Motor neuron (in vitro differentiated cells): Measurements from ENCODE around the gene ZDHHC14. TPM values are rescaled to one million over a fixed set of nuclear protein-coding genes. Genes with fewer than 3 reads are reported as not detected.

Experiments used
- ATAC-seq, 8 experiments: fragments of 200-7000 bp; cut with Tn5 transposase; replicated peaks in 6 of 8; 2 replicates each; pipeline ENCODE4 v1.8.0; 2021; ENCODE audit warnings: mild to moderate bottlenecking in 8 of 8, moderate library complexity in 8 of 8
- H3K27ac ChIP-seq, 2 donors: fragments of 250-450 bp; sonication (Bioruptor Pico); 2 replicates each; pipeline ENCODE4 v1.9.0; 2021; ENCODE audit warnings: antibody characterized with exemption in 2 of 2, mild to moderate bottlenecking in 2 of 2, moderate library complexity in 1 of 2
- H3K4me1 ChIP-seq, 2 donors: fragments of 250-450 bp; sonication (Bioruptor Pico); replicated peaks in 1 of 2; 2 replicates each; pipeline ENCODE4 v1.6.1; 2021; ENCODE audit warnings: antibody characterized with exemption in 2 of 2, mild to moderate bottlenecking in 2 of 2, moderate library complexity in 1 of 2
- H3K4me3 ChIP-seq, 5 donors: fragments of 250-450 bp; sonication (Bioruptor Pico); 2 replicates each; pipeline ENCODE4 v1.9.0; 2021; ENCODE audit warnings: antibody characterized with exemption in 5 of 5, mild to moderate bottlenecking in 5 of 5, moderate library complexity in 4 of 5
- WGBS, 10 experiments: fragments of 450-650 bp; shearing (Covaris generic); methylation state at CpG; one replicate each; pipeline ENCODE4 v1.0.0; 2022; 5-methylcytosine and 5-hydroxymethylcytosine counted together
- in situ Hi-C, 9 experiments: fragments of 400-800 bp; cut with MboI; loops; one replicate each; pipeline ENCODE4 v1.15.0; 2021; ENCODE audit warnings: low sequenced_read_pairs in 9 of 9, low pct_unique_long_range_greater_than_20kb in 2 of 9; ENCODE audit not compliant: unreplicated experiment in 9 of 9
- total RNA-seq, 8 experiments: library from RNA; unstranded; fragments of 300-600 nt; gene quantifications; 2 replicates each; pipeline versions ENCODE4 v1.2.3 to v1.2.4, GENCODE V29; 2022

Gene ZDHHC14
- total RNA-seq, 8 experiments from 2014 or later = 2.9 to 22.7 (median 3.7) TPM

DNA sequence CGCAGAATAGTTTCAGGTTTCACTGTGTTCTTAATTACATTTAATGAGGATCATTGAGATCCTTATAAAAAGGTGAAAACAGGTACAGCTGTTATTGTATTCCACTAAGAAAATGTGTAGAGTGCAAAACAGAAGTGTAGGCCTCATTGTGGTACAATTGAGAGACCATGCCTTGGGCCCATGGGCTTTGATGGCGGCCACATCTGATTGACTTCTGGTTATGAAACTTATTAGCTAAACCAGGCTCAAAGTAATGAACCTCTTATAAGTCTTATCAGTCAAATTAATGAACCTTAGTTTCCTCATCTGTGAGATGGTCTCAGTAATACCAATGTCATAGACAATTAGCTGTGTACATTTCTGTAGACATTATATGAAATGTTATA is 148.7 kb downstream of the ZDHHC14 start:
- in situ Hi-C loops = no loop called here
- Histone ChIP-seq H3K4me3 (no peak overlapping the region), H3K27ac (no peak overlapping the region), H3K4me1 (peaks cover 8 to 12% of the 10 kb centered on the region in 2 donors)
- 87 to 100% (median 100%) methylated on average over 1 to 2 of the region's 2 CpGs; no CpG with 5 or more reads in 4 of the 10 experiments for WGBS, 10 experiments
- no peak for ATAC-seq

DNA sequence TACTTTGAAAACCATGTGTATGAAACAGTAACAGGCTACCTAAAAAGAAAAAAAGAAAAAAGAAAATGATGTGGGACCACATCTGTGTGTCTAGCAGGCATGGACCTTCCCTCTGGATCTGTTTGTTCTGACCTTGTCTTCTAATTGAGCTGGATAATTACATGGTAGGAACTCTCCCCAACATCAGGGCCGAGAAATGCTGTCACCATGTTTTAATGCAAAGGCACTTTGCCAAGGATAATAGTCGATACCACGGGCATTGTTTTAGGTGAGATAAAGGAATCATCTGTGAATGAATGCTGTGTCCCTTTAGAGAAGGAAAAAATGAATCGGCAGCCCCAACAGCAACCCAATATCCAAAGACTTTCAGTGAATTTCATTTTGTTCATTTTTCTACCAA is 149.1 kb downstream of the ZDHHC14 start:
- peaks cover 12 to 13% of the 10 kb centered on the region in 2 donors for H3K4me1 ChIP-seq
- H3K27ac ChIP-seq = no peak overlapping the region
- ATAC-seq = no peak
- no peak overlapping the region for H3K4me3 ChIP-seq
- WGBS, 10 experiments = 44 to 100% (median 90%) methylated on average over 2 to 4 of the region's 4 CpGs; no CpG with 5 or more reads in 1 of the 10 experiments
- in situ Hi-C loops = no loop called here

DNA sequence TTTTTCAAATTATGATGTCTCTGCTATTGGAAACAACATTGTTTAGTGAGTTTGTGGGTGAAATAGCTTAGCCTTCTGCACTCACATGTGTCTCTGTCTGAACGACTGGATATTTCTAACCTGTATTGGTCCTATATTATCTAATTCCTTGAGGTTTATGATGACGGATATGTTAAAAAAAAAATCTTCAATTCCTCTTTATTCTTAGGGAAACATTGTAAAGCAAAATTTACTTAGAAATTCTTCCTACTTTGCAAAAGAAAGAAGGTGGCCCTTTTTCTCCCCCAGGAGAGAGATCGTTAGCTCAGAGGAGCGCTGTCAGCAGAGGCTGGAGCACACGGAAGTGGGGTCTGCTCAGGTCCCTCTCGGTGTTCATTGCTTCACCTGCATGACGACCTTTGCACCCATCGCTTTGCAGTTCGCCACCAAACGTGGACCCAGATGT is 149.8 kb downstream of the ZDHHC14 start:
- H3K4me3 ChIP-seq = no peak overlapping the region
- no peak overlapping the region for H3K27ac ChIP-seq
- peaks cover 18 to 19% of the 10 kb centered on the region in 2 donors for H3K4me1 ChIP-seq
- no peak for ATAC-seq
- WGBS, 10 experiments = 69 to 100% (median 78%) methylated on average over 2 to 10 of the region's 10 CpGs; no CpG with 5 or more reads in 1 of the 10 experiments
- in situ Hi-C loops = no loop called here

DNA sequence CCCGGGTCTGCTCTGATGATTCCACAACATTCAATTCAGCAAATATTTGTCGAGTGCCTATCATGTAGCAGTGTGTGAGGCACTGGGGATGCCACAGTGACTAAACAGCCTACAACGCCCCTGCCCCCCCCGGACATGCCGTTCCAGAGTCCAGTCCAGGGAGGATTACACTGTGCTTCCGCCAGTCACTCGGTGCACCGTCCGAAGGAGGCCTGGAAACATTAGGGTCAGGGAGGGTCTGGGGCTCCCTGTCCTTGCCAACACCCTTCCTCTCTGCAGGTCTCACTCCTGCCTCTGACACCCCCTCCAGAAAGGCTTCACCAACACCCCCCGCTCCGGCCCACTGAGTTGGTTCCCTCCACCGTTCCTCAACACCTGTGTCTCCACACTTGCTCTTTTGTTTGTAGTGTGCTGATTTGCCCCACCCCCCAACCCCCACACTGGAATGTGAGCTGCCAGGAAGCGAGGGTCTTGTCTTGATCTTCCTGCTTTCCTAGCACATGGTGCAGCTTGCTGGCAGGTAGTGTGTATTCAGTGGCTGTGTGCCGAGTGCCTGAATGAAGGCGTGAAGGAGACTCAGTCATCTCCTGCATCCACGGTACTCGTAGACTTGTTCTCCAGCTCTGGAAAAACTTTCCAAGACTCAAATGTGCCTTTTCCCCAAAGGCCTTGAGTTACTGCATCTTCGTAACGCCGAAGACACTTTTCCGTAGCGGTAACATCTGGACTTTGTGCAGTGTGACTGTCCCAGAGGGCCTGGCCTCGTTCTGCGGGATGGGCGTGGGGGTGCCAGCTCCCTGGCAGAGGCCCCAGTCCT is 150.4 kb downstream of the ZDHHC14 start:
- no peak overlapping the region for H3K4me3 ChIP-seq
- H3K4me1 ChIP-seq = peaks cover 18 to 19% of the 10 kb centered on the region in 2 donors
- WGBS, 10 experiments = 85 to 100% (median 94%) methylated on average over 1 to 9 of the region's 25 CpGs; no CpG with 5 or more reads in 3 of the 10 experiments
- no peak overlapping the region for H3K27ac ChIP-seq
- in situ Hi-C loops = no loop called here
- ATAC-seq = no peak

DNA sequence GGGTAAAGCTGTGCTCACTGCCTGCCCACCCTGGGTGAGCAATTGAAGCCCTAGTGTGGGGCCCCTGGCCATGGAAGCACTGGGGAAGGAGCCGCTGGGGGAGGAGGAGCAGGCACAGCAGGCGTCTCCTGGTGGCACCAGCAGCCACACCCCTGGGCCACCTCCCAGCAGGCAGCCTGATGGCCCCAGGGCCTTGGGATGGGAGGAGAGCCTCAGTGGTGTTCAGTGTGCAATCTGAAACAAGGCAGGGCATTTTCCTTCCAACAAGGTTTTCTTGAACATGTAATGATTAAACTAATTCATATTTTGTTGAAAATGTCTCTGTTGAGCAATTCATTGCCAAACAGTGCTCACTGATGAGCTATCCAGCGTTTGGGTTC is 151.0 kb downstream of the ZDHHC14 start:
- Histone ChIP-seq H3K4me3 (no peak overlapping the region), H3K4me1 (peaks cover 18 to 19% of the 10 kb centered on the region in 2 donors), H3K27ac (no peak overlapping the region)
- in situ Hi-C loops = no loop called here
- ATAC-seq = no peak
- WGBS, 10 experiments = 60 to 100% (median 86%) methylated on average over 1 to 2 of the region's 3 CpGs; no CpG with 5 or more reads in 5 of the 10 experiments

DNA sequence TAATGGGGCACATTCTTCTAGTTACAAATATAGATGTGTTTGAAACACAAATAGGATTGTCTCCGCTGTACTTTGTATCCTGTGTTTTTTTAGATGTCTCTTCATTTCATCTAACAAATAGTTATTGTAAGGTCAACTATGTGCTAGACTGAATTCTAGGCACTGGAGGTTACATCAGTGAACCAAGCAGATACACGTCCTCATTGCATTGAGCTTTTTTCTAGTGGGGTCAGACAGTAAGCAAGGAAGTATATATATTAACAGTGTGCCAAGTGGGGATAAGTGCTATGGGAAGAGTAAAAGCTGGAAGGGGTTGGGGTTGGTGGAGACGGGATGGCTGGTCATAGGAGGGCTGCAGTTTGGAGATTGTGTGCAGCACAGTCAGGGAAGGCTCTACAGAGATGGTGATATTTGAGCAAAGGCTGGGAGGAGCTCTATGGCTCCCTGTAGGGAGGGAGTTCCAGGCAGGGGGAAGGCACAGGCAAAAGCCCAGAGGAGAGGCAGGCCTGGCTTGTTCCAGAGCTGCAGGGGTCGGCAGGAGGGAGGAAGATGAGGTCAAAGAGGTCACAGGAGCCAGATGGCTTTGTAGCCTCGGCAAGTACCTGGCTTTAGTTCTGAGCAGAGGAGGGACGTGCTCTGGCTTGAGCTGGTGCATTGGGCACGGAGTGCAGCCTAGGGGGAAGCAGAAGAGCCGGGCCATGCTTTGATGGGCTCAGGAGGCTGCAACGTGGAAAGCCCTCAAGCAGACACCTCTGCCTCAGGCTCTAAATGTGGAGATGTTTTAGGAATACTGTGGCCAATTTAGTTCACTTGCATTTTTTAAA is 152.3 kb downstream of the ZDHHC14 start:
- WGBS, 10 experiments = 48 to 78% (median 56%) methylated on average over 1 to 9 of the region's 9 CpGs
- peak overlapping the region in 1 of 2 donors; percentile 21 for H3K27ac ChIP-seq
- no peak overlapping the region for H3K4me3 ChIP-seq
- peaks cover 18 to 19% of the 10 kb centered on the region in 2 donors for H3K4me1 ChIP-seq
- in situ Hi-C loops = no loop called here
- peak in 4 of 8 experiments; percentile 14 to 54 (median 42) for ATAC-seq

DNA sequence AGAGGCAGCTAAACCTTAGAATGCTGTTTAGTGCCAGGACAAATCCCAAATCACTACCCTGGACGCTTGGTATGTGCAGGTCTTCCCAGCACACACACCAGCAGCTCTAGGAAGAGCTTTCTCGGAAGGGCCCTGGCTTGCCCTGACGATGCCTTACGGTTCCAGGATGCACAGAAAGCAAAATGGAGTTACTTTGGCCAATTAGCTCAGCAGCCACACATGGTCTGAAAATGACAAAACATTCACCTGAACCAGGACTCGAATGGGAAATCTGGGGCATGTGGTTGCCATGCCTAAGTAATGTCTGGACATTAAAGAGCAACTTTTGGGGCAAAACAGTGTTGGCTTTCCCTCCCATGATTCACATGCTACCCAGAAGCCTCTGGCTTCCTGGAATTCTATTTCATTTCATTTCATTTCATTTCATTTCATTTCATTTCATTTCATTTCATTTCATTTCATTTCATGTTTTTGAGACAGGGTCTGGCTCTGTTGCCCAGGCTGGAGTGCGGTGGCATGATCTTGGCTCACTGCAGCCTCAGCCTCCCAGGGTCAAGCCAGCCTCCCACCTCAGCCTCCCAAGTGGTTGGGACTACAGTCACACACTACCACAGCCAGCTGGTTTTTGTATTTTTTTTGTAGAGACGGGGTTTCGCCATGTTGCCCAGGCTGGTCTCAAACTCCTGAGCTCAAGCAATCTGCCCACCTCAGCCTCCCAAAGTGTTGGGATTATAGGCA is 153.3 kb downstream of the ZDHHC14 start:
- WGBS, 10 experiments = 78 to 100% (median 94%) methylated on average over 1 to 7 of the region's 8 CpGs; no CpG with 5 or more reads in 1 of the 10 experiments
- Histone ChIP-seq H3K4me1 (peaks cover 16 to 18% of the 10 kb centered on the region in 2 donors), H3K4me3 (no peak overlapping the region), H3K27ac (no peak overlapping the region)
- in situ Hi-C loops = no loop called here
- no peak for ATAC-seq

DNA sequence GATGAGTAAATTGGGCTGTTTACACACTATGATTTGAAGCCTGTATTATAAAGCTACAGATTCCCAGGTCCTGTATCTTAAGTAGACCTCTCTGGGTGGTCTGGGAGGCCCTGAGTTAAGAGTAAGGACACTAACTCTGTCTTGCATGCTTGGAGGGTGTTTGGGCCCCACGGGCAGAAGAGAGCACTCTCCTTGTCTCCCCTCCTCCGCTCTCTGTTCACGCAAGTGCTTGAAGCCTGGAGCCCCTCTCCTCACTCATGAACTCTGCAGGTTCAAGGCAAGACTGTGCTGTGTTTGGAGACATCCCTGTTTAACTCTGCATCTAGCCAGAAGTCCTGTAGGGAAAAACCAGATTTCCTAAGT is 154.0 kb downstream of the ZDHHC14 start:
- peaks cover 12 to 15% of the 10 kb centered on the region in 2 donors for H3K4me1 ChIP-seq
- WGBS, 10 experiments = 59 to 93% methylated on average over 2 to 3 of the region's 3 CpGs; no CpG with 5 or more reads in 8 of the 10 experiments
- no peak overlapping the region for H3K27ac ChIP-seq
- H3K4me3 ChIP-seq = no peak overlapping the region
- peak in 4 of 8 experiments; percentile 18 to 31 (median 22) for ATAC-seq
- in situ Hi-C loops = no loop called here

DNA sequence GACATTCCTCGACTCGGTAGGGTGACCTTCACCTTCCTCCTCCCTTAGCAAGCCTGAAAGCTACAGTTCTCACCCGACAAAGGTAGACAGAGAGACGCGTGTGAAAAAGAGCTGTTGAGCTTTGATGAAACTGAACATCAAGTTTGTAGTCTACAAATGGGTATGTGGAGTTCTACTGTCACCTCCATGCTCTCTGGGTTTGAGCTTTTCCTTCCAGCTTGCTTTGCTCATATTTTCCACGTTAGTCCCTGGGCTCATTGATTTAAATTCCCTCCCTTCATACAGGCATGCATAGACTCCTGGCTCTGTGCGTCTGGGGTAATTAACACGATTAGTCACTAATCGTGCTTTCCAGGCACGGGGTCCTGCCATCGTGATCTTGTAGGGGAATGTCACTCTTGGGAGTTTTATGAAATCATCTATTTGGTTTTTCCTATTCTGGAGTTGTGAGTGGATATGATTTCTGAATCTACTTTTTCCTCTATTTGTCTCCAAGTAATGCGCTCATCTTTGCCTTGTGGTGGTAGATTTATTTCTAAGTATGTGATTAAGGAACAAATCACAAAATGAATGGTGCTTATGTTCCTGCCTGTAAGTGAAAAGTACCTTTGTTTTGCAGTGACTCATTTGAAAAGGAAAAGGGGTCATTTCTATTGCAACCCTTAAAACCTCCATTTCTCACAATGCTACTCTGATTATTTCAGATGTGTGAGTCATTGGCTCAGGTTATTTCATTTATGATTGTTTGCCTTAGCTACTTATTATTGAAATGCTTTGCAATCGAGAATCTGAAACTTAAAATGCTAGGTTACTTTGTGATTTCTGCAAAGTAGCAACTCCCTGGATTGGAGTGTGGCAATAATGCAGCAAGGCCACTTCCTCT is 154.6 kb downstream of the ZDHHC14 start:
- Histone ChIP-seq H3K4me1 (peaks cover 15% of the 10 kb centered on the region in 2 donors), H3K27ac (no peak overlapping the region), H3K4me3 (no peak overlapping the region)
- ATAC-seq = peak in 7 of 8 experiments; percentile 58 to 87 (median 83)
- 9 to 80% (median 39%) methylated on average over 3 to 11 of the region's 13 CpGs; no CpG with 5 or more reads in 1 of the 10 experiments for WGBS, 10 experiments
- in situ Hi-C loops = no loop called here

DNA sequence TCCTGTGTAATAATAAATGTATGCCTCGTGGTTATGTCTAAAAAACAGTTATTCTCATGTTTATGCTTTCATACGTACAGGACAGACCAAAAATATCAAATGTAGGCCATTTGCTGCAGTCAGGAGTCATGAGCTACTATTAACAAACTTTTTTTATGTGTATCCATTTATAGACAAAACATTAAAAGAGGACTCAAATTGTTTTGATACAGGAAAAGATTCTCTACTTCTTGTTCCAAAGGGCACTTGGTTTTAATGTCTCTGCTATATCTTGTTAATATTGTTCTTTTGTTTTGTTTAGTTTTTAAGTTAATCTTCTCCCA is 155.2 kb downstream of the ZDHHC14 start:
- ATAC-seq = no peak
- in situ Hi-C loops = no loop called here
- H3K27ac ChIP-seq = no peak overlapping the region
- peaks cover 15% of the 10 kb centered on the region in 2 donors for H3K4me1 ChIP-seq
- WGBS, 10 experiments = 0 to 89% (median 34%) methylated on average over 2 of the region's 2 CpGs; no CpG with 5 or more reads in 2 of the 10 experiments
- no peak overlapping the region for H3K4me3 ChIP-seq

DNA sequence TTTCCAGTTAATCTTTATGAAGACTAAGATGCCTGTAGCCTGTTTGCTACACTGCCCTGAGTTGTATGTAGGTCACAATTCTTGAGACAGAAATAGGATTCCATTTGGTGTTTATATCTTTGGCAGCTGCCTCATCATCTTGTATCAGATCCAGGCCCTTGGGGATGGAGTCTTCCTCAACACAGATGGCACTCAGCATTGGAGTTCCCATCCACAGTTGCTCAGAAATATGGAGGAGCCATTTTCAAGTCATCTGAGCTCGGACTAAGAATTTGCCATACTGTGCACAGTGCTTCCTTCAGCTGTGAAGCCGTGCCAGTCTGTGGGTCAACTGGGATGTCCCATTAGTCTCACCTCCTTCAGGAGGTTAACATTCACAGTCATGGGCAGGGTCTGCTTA is 156.6 kb downstream of the ZDHHC14 start:
- WGBS, 10 experiments = 30 to 100% (median 100%) methylated on average over 1 to 2 of the region's 2 CpGs; no CpG with 5 or more reads in 3 of the 10 experiments
- ATAC-seq = no peak
- peaks cover 15 to 19% of the 10 kb centered on the region in 2 donors for H3K4me1 ChIP-seq
- H3K4me3 ChIP-seq = no peak overlapping the region
- in situ Hi-C loops = no loop called here
- no peak overlapping the region for H3K27ac ChIP-seq

DNA sequence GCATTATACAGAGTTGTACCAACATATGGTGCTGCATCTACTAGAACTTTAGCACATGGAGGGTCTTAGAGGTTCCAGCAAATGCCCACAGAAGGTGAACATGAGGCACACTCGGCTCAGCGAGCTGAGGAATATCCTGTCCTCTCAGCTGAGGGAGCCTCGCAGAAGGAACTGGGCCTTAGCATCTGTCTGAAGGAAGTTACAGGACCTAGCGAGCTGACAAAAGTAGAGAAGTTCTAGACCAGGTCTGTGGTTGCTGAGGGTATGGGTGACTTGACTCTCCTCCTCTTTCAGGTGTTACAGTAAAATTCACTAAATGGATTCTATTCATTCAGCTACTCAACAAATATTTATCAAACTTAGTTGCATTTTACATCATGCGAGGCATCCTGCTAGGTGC is 157.2 kb downstream of the ZDHHC14 start:
- in situ Hi-C loops = no loop called here
- Histone ChIP-seq H3K4me3 (no peak overlapping the region), H3K4me1 (peaks cover 14 to 18% of the 10 kb centered on the region in 2 donors), H3K27ac (no peak overlapping the region)
- ATAC-seq = no peak
- 80 to 100% (median 93%) methylated on average over 1 to 4 of the region's 5 CpGs; no CpG with 5 or more reads in 4 of the 10 experiments for WGBS, 10 experiments
